GM23248 (cell line): ENCODE data around the gene ADAMTS6. TPM values are rescaled to one million over a fixed set of nuclear protein-coding genes. Genes with fewer than 3 reads are reported as not detected.
A peak's percentile ranks its signal among the peaks of the same experiment; 100 is the strongest.

Experiments
- DNase-seq: peaks from one replicate; pipeline ENCODE4 v3.0.0-alpha.2; 2015
- H2AFZ ChIP-seq: fragments of 200-600 bp; sonication (generic); 2 replicates; pipeline ENCODE4 v1.6.1; 2016; ENCODE audit warnings: antibody characterized with exemption
- H3F3A ChIP-seq: fragments of 200-600 bp; sonication (generic); 2 replicates; pipeline ENCODE4 v1.6.1; 2016; ENCODE audit warnings: mild to moderate bottlenecking, antibody characterized with exemption, mixed run types; ENCODE audit not compliant: insufficient read depth
- H3K27ac ChIP-seq: fragments of 200-600 bp; sonication (generic); 2 replicates; pipeline ENCODE4 v1.5.1; 2016; ENCODE audit warnings: mild to moderate bottlenecking
- H3K27me3 ChIP-seq: fragments of 200-600 bp; sonication (generic); replicated peaks from 2 replicates; pipeline ENCODE4 v1.6.1; 2016; ENCODE audit warnings: mild to moderate bottlenecking; ENCODE audit not compliant: insufficient read depth
- H3K36me3 ChIP-seq: fragments of 200-600 bp; sonication (generic); 2 replicates; pipeline ENCODE4 v1.6.1; 2016; ENCODE audit warnings: low read depth, mild to moderate bottlenecking
- H3K4me1 ChIP-seq: fragments of 200-600 bp; sonication (generic); 2 replicates; pipeline ENCODE4 v1.6.1; 2016; ENCODE audit warnings: mild to moderate bottlenecking; ENCODE audit not compliant: insufficient read depth
- H3K4me2 ChIP-seq: fragments of 200-600 bp; sonication (generic); one replicate; pipeline ENCODE4 v1.6.1; 2016; ENCODE audit warnings: mild to moderate bottlenecking; ENCODE audit not compliant: unreplicated experiment
- H3K4me3 ChIP-seq: fragments of 200-600 bp; sonication (generic); 2 replicates; pipeline ENCODE4 v1.5.1; 2016; ENCODE audit warnings: mild to moderate bottlenecking
- H3K79me2 ChIP-seq: fragments of 200-600 bp; sonication (generic); 2 replicates; pipeline ENCODE4 v1.6.1; 2016; ENCODE audit warnings: mild to moderate bottlenecking; ENCODE audit not compliant: insufficient read depth
- H3K9ac ChIP-seq: fragments of 200-600 bp; sonication (generic); 2 replicates; pipeline ENCODE4 v1.6.1; 2016; ENCODE audit warnings: mild to moderate bottlenecking
- H3K9me2 ChIP-seq: fragments of 200-600 bp; sonication (generic); 2 replicates; pipeline ENCODE4 v1.6.1; 2016; ENCODE audit warnings: mixed run types, mild to moderate bottlenecking, moderate library complexity; ENCODE audit not compliant: insufficient read depth
- H3K9me3 ChIP-seq: fragments of 200-600 bp; sonication (generic); one replicate; pipeline ENCODE4 v1.6.1; 2017; ENCODE audit warnings: low read depth
- H4K20me1 ChIP-seq: fragments of 200-600 bp; sonication (generic); 2 replicates; pipeline ENCODE4 v1.6.0; 2016; ENCODE audit not compliant: insufficient read depth
- EZH2 ChIP-seq: fragments of 200-600 bp; sonication (generic); IDR thresholded peaks from 2 replicates; pipeline ENCODE4 v1.6.1; 2018; ENCODE audit warnings: antibody characterized with exemption, mild to moderate bottlenecking; ENCODE audit not compliant: insufficient read depth, poor library complexity, severe bottlenecking
- EZH2phosphoT487 ChIP-seq: fragments of 200-600 bp; sonication (generic); IDR thresholded peaks from 2 replicates; pipeline ENCODE4 v1.6.1; 2018; ENCODE audit warnings: antibody characterized with exemption, moderate library complexity, mild to moderate bottlenecking, low read depth; ENCODE audit not compliant: insufficient read depth
- WGBS, 2 experiments: methylation state at CpG; one replicate each; pipeline ENCODE4 v1.1.6; 2015 to 2017; ENCODE audit warnings: low lambda C conversion rate in 2 of 2, low coverage in 1 of 2; ENCODE audit errors: missing lambda C conversion rate in 2 of 2; 5-methylcytosine and 5-hydroxymethylcytosine counted together
- in situ Hi-C: fragments of 300-500 bp; cut with MboI; formaldehyde crosslinking; loops from 2 replicates; pipeline ENCODE4 v1.15.0; 2020
- polyA plus RNA-seq: library from polyadenylated mRNA; unstranded; fragments of >200 nt; fragmentation: Nextera tagmentation; extraction: Ambion mirVana; gene quantifications from 2 replicates; pipeline ENCODE4 v1.2.1, GENCODE V29; 2016
- total RNA-seq: library from RNA; depleted of rRNA; stranded (reverse); fragments of >200 nt; shearing (Covaris generic); gene quantifications from 2 replicates; pipeline ENCODE4 v1.2.3, GENCODE V29; 2014

The ADAMTS6 gene
- total and polyA plus RNA-seq, 2 experiments from 2014 or later = 10.1 to 76.0 TPM

- in situ Hi-C loops = no loop called here
- no peak overlapping the region for H3K4me3 ChIP-seq
- WGBS, 2 experiments = 91 to 94% methylated on average over 12 of the region's 12 CpGs
- no peak overlapping the region for H3K4me2 ChIP-seq
- no peaks in the 10 kb centered on the region for H3K9me2 ChIP-seq
- no peak overlapping the region for H2AFZ ChIP-seq
- DNase-seq = no peak
- H3K27ac ChIP-seq = no peak overlapping the region
- H3K79me2 ChIP-seq = no peaks in the 10 kb centered on the region
- no peaks in the 10 kb centered on the region for H4K20me1 ChIP-seq
- TF ChIP-seq EZH2 = no peak
- no peak for TF ChIP-seq EZH2phosphoT487
- no peak overlapping the region for H3K9ac ChIP-seq
- H3K4me1 ChIP-seq = peaks cover 13% of the 10 kb centered on the region
- H3K9me3 ChIP-seq = no peaks in the 10 kb centered on the region
- no peaks in the 10 kb centered on the region for H3K27me3 ChIP-seq
- peaks cover 20% of the 10 kb centered on the region for H3F3A ChIP-seq
- H3K36me3 ChIP-seq = no peaks in the 10 kb centered on the region
These were observed 369.6 kb downstream of the ADAMTS6 start for GRCh38 chr5:65111961-65112658.

GRCh38 chr5:65108786-65109743, 372.7 kb downstream of the ADAMTS6 start:
- Histone ChIP-seq H4K20me1 (no peaks in the 10 kb centered on the region), H3K79me2 (no peaks in the 10 kb centered on the region), H3K9me3 (no peaks in the 10 kb centered on the region), H3K9me2 (no peaks in the 10 kb centered on the region), H3K27ac (peak overlapping the region; percentile 43), H3K9ac (no peak overlapping the region), H3K27me3 (no peaks in the 10 kb centered on the region), H3K4me2 (peak overlapping the region; percentile 35), H3K36me3 (no peaks in the 10 kb centered on the region), H3K4me1 (peaks cover 13% of the 10 kb centered on the region), H3F3A (peaks cover 29% of the 10 kb centered on the region), H2AFZ (no peak overlapping the region), H3K4me3 (no peak overlapping the region)
- in situ Hi-C loops = no loop called here
- TF ChIP-seq EZH2phosphoT487 = no peak
- 84 to 85% methylated on average over 3 of the region's 3 CpGs for WGBS, 2 experiments
- DNase-seq = peak; percentile 74

- Histone ChIP-seq H3K36me3 (no peaks in the 10 kb centered on the region), H3K4me1 (peaks cover 22% of the 10 kb centered on the region), H3K9me3 (no peaks in the 10 kb centered on the region), H3K79me2 (no peaks in the 10 kb centered on the region), H2AFZ (no peak overlapping the region), H3K4me2 (no peak overlapping the region), H3K9ac (no peak overlapping the region), H3K27me3 (no peaks in the 10 kb centered on the region), H4K20me1 (no peaks in the 10 kb centered on the region), H3F3A (peaks cover 48% of the 10 kb centered on the region), H3K27ac (no peak overlapping the region), H3K9me2 (no peaks in the 10 kb centered on the region), H3K4me3 (no peak overlapping the region)
- TF ChIP-seq EZH2 (no peak), EZH2phosphoT487 (no peak)
- no peak for DNase-seq
- in situ Hi-C loops = no loop called here
- 88 to 93% methylated on average over 4 of the region's 4 CpGs for WGBS, 2 experiments
These were observed 376.4 kb downstream of the ADAMTS6 start for GRCh38 chr5:65105301-65105700.

GRCh38 chr5:65104831-65105230, 376.9 kb downstream of the ADAMTS6 start:
- no peaks in the 10 kb centered on the region for H3K9me3 ChIP-seq
- no peak overlapping the region for H2AFZ ChIP-seq
- no peak overlapping the region for H3K27ac ChIP-seq
- H3K27me3 ChIP-seq = no peaks in the 10 kb centered on the region
- no peak overlapping the region for H3K9ac ChIP-seq
- DNase-seq = no peak
- H3K36me3 ChIP-seq = no peaks in the 10 kb centered on the region
- H3K4me3 ChIP-seq = no peak overlapping the region
- TF ChIP-seq EZH2phosphoT487 = no peak
- TF ChIP-seq EZH2 = no peak
- peaks cover 22% of the 10 kb centered on the region for H3K4me1 ChIP-seq
- in situ Hi-C loops = no loop called here
- peaks cover 44% of the 10 kb centered on the region for H3F3A ChIP-seq
- H3K4me2 ChIP-seq = no peak overlapping the region
- no peaks in the 10 kb centered on the region for H3K79me2 ChIP-seq
- no peaks in the 10 kb centered on the region for H4K20me1 ChIP-seq
- 67 to 72% methylated on average over 2 of the region's 2 CpGs for WGBS, 2 experiments
- H3K9me2 ChIP-seq = no peaks in the 10 kb centered on the region
